ENCODE data around the gene FBXW4.
A peak's percentile ranks its signal among the peaks of the same experiment; 100 is the strongest.

The FBXW4 gene

GRCh38 chr10:101687071-101687658 is 7.8 kb downstream of the FBXW4 start (continued):
- TF ChIP-seq PRDM10 (tag by site-specific recombination; IDR thresholded peaks at IDR 0.05) (peak; percentile 83), HOXA7 (CRISPR knock-in tag; IDR thresholded peaks at IDR 0.05; ENCODE audit: borderline replicate concordance) (no peak), REST (tag by site-specific recombination; IDR thresholded peaks at IDR 0.05) (no peak), ZNF292 (tag by site-specific recombination; IDR thresholded peaks at IDR 0.05; ENCODE audit: borderline replicate concordance, low read depth) (no peak), ZNF398 (tag by site-specific recombination; IDR thresholded peaks at IDR 0.05) (peak; percentile 22; the same call in 1 of the 2 replicates), ZNF423 (tag by site-specific recombination; IDR thresholded peaks at IDR 0.05) (no peak), ZNF341 (tag by site-specific recombination; IDR thresholded peaks at IDR 0.05; ENCODE audit: low read depth) (no peak), GLIS1 (tag by site-specific recombination; IDR thresholded peaks at IDR 0.05) (peak; percentile 40; the same call in 1 of the 2 replicates)

- TF ChIP-seq ZFP41 (tag by site-specific recombination; IDR thresholded peaks at IDR 0.05; ENCODE audit: borderline replicate concordance) (no peak), ZNF302 (tag by site-specific recombination; IDR thresholded peaks at IDR 0.05; ENCODE audit: low read depth) (no peak), MZF1 (tag by site-specific recombination; IDR thresholded peaks at IDR 0.05; ENCODE audit: borderline replicate concordance) (peak; percentile 84; the same call in 1 of the 2 replicates), ZNF23 (tag by site-specific recombination; IDR thresholded peaks at IDR 0.05; ENCODE audit: borderline replicate concordance) (no peak), ZNF560 (tag by site-specific recombination; IDR thresholded peaks at IDR 0.05; ENCODE audit: borderline replicate concordance) (no peak), BCL6B (tag by site-specific recombination; IDR thresholded peaks at IDR 0.05) (no peak), ZNF112 (tag by site-specific recombination; IDR thresholded peaks at IDR 0.05) (no peak), BCL11B (tag by site-specific recombination; IDR thresholded peaks at IDR 0.05; ENCODE audit: low read depth) (no peak), ZNF239 (tag by site-specific recombination; IDR thresholded peaks at IDR 0.05) (peak; percentile 95), ZNF341 (tag by site-specific recombination; IDR thresholded peaks at IDR 0.05; ENCODE audit: low read depth) (no peak)
- CTCF ChIA-PET, result interaction anchor here (0.7 to 1.1 kb wide), 2 partner anchors 54 to 94 kb away, joined by 3 to 4 read pairs; no protein-coding TSS in a partner anchor
Measured at GRCh38 chr10:101686133-101686925, 8.6 kb downstream of the FBXW4 start.

More at GRCh38 chr10:101686133-101686925, 8.6 kb downstream of the FBXW4 start:
- Histone ChIP-seq H3K36me3 (ENCODE audit: control insufficient read depth in 2 of 2, insufficient read depth in 1 of 2, low read length in 2 of 2) (no peaks in the 10 kb centered on the region), H3K27ac (ENCODE audit: extremely low read depth, low read depth, low read length) (no peak overlapping the region), H3K4me1 (ENCODE audit: control insufficient read depth, insufficient read depth, low read length) (peaks cover 45% of the 10 kb centered on the region), H3K9me3 (ENCODE audit: control insufficient read depth, insufficient read depth, low read depth, low read length) (no peaks in the 10 kb centered on the region), H3K4me3 (ENCODE audit: low read depth, low read length) (no peak overlapping the region)
- POLR2A ChIA-PET, result no interaction called here
